ENCODE data around the gene SKAP2.
"Not testable (repeated sequence)": the region's sequence is repeated elsewhere in the genome, so short reads cannot be mapped to it uniquely, and the experiment has no call there.

Gene SKAP2

GRCh38 chr7:26857170-26857505 lies 7.3 kb downstream of the SKAP2 start:
- DNase-seq: no peak

DNA sequence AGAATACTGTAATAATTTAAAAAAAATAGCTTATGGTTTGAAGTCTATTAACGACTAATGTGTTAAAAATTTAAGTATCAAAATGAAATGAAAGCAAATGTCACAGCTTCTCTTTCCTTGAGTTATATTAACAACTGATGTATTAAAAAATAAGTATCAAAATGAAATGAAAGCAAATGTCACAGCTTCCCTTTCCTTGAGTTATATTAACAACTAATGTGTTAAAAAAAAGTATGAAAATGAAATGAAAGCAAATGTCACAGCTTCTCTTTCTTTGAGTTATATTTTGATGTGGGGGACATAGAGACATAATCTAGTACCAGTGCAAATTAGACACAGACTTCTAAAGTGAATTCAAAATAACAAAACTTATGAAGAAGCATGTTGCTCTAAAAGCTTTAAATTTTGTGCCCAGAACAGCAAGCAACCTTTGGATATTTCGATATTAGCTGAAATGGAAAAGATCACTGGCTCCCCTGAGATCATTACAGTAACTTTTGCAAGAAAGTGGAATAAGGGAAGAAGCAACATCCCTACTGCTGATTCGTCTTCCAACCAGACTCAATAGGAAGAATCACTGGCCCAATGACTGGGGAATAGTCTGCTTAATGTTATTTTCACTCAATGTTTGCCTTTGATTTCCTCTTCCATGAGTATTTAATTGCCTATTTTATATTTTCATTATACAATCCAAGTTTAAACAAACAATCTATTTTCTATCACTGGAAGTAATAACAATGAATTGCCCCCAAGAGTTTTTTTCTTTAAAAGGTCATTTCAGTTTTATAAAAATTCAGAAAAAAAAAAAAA lies 8.0 kb downstream of the SKAP2 start:
- no peak for DNase-seq

- DNase-seq: no peak
Observed at GRCh38 chr7:26854876-26855855, 9.2 kb downstream of the SKAP2 start.

GRCh38 chr7:26853788-26854393 lies 10.5 kb downstream of the SKAP2 start:
- DNase-seq: no peak

DNA sequence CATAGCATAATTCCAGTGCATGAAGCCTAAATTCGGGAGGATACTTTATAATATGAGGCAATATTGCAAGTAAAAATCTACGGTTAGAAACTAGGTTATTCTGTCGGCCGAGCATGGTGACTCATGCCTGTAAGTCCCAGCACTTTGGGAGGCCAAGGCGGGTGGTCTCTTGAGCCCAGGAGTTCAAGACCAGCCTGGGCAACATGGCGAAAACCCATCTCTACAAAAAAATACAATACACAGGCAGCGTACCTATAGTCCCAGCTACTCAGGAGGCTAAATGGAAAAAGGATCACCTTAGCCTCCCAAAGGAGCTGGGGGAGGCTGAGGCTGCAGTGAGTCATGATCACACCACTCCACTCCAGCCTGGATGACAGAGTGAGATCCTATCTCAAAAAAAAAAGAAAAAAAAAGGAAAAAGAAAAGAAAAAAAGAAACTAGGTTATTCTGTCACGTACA lies 14.2 kb downstream of the SKAP2 start:
- DNase-seq: no peak

DNA sequence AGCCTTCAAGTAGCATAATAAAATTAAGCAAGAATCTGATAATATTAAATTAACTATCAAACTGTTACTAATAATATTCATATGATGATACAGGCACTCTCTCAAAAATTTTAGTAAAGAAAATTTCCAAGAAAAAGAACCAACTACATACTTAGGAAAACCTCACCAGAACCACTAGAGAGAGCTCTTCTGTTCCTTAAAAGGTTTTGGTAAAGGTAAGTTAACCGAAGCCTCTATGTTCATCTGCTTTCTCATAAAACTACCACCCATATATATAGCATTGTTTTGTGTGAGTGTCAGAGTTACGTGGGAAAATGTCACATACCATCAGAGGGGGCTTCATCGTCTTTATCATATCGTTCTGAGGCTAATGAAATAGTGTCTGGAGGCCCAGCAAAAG lies 20.7 kb downstream of the SKAP2 start:
- no peak for DNase-seq

- DNase-seq: no peak
Observed at GRCh38 chr7:26842897-26843296, 21.5 kb downstream of the SKAP2 start.

GRCh38 chr7:26841003-26841739 lies 23.2 kb downstream of the SKAP2 start:
- DNase-seq: no peak

GRCh38 chr7:26836793-26837192 lies 27.6 kb downstream of the SKAP2 start:
- not testable (repeated sequence) for DNase-seq

DNA sequence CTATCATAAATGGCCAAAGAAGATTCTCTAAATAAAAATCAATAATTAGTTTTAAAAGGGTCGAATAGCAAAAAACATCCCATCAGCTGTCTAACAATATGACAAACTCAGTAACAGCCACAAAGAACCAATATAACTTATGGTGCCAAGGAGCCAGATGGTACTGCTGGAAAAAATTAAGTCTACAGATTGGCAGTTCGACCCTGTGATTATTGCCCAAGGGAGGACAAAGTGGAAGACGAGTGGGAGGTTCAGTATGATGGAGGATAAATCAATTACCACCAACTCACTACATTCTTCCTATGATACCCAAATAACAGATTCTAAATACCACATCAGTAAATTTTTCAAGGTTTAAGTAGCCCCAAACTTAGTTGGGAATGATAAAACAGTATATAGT lies 49.0 kb downstream of the SKAP2 start:
- no peak for DNase-seq

DNA sequence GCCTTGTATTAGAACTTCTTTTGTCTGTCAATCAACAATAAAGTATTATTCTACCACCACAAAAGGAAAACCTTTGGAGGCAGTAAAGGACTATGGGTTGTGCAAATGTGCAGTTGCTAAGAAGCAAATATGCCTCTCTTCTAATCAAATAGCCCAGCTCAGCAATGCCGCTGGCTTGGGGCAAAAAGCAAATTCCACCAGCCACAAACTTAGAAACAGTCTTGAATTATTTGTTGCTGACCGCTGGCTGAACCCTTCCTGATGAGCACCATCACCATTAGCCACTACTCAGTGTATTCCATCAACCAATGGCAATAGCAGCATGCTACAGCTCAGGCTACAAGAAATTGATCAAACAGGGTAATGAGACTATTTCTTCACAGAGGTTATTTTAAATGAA lies 51.0 kb downstream of the SKAP2 start:
- DNase-seq: no peak

GRCh38 chr7:26794541-26794940 lies 69.8 kb downstream of the SKAP2 start:
- DNase-seq: no peak

DNA sequence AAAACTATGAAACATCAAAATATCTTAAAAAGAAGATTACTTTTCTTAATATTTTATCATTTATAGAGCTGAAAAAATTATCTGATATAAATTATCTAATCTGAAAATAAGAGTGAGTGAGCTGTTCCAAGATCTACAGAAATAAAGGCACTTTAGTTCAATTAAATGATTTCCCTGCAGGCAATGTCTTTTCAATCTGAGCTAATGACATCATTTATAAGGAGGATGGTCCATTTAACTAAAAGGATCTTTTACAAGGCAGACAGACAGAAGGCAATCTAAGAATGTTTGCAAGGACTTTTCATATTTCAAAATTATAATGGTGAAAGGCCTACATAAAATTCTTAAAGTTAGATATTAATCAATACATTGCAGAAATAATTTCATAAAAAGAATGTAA lies 71.8 kb downstream of the SKAP2 start:
- DNase-seq: no peak

GRCh38 chr7:26792006-26792405 lies 72.4 kb downstream of the SKAP2 start:
- DNase-seq: no peak

DNA sequence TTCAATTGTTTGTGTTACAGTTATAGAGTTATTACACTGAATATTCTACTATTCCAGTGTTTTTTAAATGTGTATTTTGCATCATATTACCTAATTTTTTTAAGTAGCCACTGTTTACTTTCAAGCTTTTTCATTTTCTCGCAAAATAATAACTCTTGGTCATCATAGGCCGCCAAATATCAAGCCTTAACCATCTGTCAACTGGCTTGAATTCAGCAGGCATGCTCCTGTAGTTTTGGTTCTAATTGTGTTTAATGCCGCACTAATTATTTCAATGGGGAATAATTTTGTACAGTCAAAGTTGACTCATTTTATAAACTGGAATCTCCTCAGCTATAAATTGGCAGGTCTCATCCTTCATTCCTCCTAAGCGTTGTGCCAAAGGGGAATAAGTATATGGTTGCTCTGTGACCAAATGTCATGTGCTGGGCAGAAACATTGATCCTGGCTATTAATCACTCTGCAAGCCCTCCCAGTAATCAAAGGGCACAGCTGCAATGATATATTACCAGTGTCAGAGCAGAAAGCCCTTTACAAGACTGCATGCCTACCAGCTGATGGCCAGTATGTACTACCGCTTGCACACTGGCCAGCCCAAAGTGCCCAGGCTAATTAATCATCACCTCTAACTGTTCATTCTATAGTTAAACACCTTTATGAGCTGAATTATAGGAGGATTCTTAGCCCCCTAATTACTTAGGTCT lies 74.8 kb downstream of the SKAP2 start:
- no peak for DNase-seq

- no peak for DNase-seq
Observed at GRCh38 chr7:26787701-26788100, 76.7 kb downstream of the SKAP2 start.

- no peak for DNase-seq
Observed at GRCh38 chr7:26784118-26784517, 80.3 kb downstream of the SKAP2 start.

- DNase-seq: no peak
Observed at GRCh38 chr7:26782501-26782900, 81.9 kb downstream of the SKAP2 start.

- DNase-seq: no peak
Observed at GRCh38 chr7:26779978-26780595, 84.3 kb downstream of the SKAP2 start.

DNA sequence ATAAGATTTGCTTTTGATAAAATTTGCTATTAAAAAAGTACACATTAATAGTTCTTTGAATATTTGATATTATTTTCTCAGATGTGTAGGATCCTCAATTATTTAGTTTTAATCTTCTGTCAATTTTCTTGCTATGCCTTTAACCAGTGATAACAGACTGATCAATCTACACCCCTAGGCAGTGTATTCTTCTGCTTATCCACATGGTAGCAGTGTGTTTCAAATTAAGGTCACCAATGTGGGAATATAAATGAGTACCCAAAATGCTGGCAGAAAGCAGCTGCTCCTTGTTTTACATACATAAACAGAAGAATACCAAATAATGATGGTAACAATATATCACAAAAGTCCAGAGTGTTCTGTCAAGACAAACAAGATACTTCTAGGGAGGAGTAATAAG lies 87.0 kb downstream of the SKAP2 start:
- no peak for DNase-seq

GRCh38 chr7:26760501-26760900 lies 103.9 kb downstream of the SKAP2 start:
- no peak for DNase-seq

DNA sequence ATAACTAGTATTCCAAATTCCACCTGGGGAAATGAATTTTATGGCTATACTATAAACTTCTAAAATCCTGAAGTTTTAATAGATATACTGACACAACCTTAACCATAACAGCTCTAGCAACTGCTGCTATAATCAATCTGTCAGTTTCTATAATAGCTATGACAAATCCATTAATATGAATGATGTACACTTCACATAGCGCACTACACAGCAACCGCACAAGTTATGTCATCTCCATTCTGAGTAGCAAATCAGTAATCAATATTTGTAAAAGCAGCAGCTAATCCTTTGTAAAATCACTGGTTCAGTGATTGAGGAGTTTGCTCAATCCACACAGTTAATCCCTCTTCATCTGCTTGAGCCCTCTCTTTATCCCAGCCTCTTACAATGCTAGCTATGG lies 105.3 kb downstream of the SKAP2 start:
- no peak for DNase-seq

Data from activated naive CD4-positive, alpha-beta T cell (primary cell).